K562 (cell line): ENCODE data around the gene ATP1A3. TPM values are rescaled to one million over a fixed set of nuclear protein-coding genes. Genes with fewer than 3 reads are reported as not detected.

Source experiments
- C11orf30 ChIP-seq: fragments of 450-650 bp; IDR thresholded peaks from 2 replicates; pipeline ENCODE4 v1.6.1; 2016; ENCODE audit warnings: low read depth, mild to moderate bottlenecking
- EHMT2 ChIP-seq: fragments of 450-650 bp; IDR thresholded peaks from 2 replicates; pipeline ENCODE4 v1.6.1; 2018; ENCODE audit warnings: antibody characterized with exemption
- GABPB1 ChIP-seq: sonication (generic); formaldehyde crosslinking; IDR thresholded peaks from 2 replicates; pipeline ENCODE4 v1.8.0; 2022; ENCODE audit warnings: mild to moderate bottlenecking, missing genetic modification reagents
- HEY1 ChIP-seq: fragments of 250-450 bp; sonication (Bioruptor Pico); IDR thresholded peaks from 2 replicates; pipeline ENCODE4 v1.5.0; 2020; ENCODE audit warnings: mild to moderate bottlenecking, moderate library complexity, borderline replicate concordance
- MAZ ChIP-seq, 2 experiments: fragments of 450-650 bp in 1 of 2; sonication (generic) in 1 of 2; formaldehyde crosslinking; IDR thresholded peaks in 1 of 2; conservative IDR thresholded peaks in 1 of 2; 2 replicates each; pipeline versions ENCODE4 v1.4.0 to v1.5.0; 2020; ENCODE audit warnings: mild to moderate bottlenecking in 1 of 2, missing genetic modification reagents in 1 of 2
- MIER1 ChIP-seq: fragments of 450-650 bp; IDR thresholded peaks from 2 replicates; pipeline ENCODE4 v1.6.1; 2016; ENCODE audit warnings: antibody characterized with exemption, mild to moderate bottlenecking, low read depth
- MYC ChIP-seq, 2 experiments: fragments of 250-450 bp in 1 of 2; sonication (Bioruptor Pico) in 1 of 2; IDR thresholded peaks; 2 replicates each; pipeline versions ENCODE4 v1.5.1 to v1.6.1; 2012 to 2021; ENCODE audit warnings: low read depth in 2 of 2, borderline replicate concordance in 1 of 2, improper control_type of control experiment in 1 of 2, low read length in 1 of 2, mild to moderate bottlenecking in 1 of 2, moderate library complexity in 1 of 2
- SMC3 ChIP-seq: conservative IDR thresholded peaks from 2 replicates; pipeline ENCODE4 v1.6.1; 2011; ENCODE audit warnings: low read depth, low read length, improper control_type of control experiment; ENCODE audit not compliant: insufficient read depth
- SRF ChIP-seq, 2 experiments: fragments of 250-450, 450-650 bp in 1 of 2; sonication (Bioruptor Pico) in 1 of 2; sonication (generic) in 1 of 2; formaldehyde crosslinking; IDR thresholded peaks; 2 replicates each; pipeline versions ENCODE4 v1.5.0 to v1.5.1; 2020 to 2022; ENCODE audit warnings: mild to moderate bottlenecking in 1 of 2, missing genetic modification reagents in 1 of 2
- TARDBP ChIP-seq: fragments of 450-650 bp; IDR thresholded peaks from 2 replicates; pipeline ENCODE4 v1.6.1; 2016
- ZNF57 ChIP-seq: fragments of 450-650 bp; formaldehyde crosslinking; IDR thresholded peaks from 2 replicates; pipeline ENCODE4 v1.4.0; 2020; ENCODE audit warnings: mild to moderate bottlenecking, moderate library complexity
- ZNF668 ChIP-seq: fragments of 250-450 bp; sonication (Bioruptor Pico); IDR thresholded peaks from 2 replicates; pipeline ENCODE4 v1.8.0; 2022; ENCODE audit warnings: mild to moderate bottlenecking, inconsistent platforms
- polyA plus RNA-seq, 8 experiments: library from polyadenylated mRNA; depleted of rRNA in 4 of 8; stranded (reverse) in 5 of 8; unstranded in 3 of 8; fragments of >200 nt; fragmentation: Nextera tagmentation in 2 of 8; fragmentation: Illumina TruSeq in 1 of 8; extraction: Ambion mirVana in 2 of 8; extraction: Trizol in 1 of 8; gene quantifications; 2 replicates each; pipeline versions ENCODE4 v1.2.1 to v1.2.3, GENCODE V29; 2011 to 2014; ENCODE audit warnings: inconsistent platforms in 1 of 8, missing spikeins in 1 of 8
- total RNA-seq, 7 experiments: library from RNA; depleted of rRNA in 6 of 7; stranded (reverse); fragments of >200 nt in 6 of 7; fragmentation: Illumina TruSeq in 2 of 7; extraction: Trizol in 2 of 7; gene quantifications; 2 replicates each; pipeline versions ENCODE4 v1.2.1 to v1.2.3, GENCODE V29; 2011 to 2021; ENCODE audit warnings: low replicate concordance in 1 of 7
- TF ChIP-seq, protein P1 (sequence below): fragments of 250-450 bp; sonication (Bioruptor Pico); IDR thresholded peaks from 2 replicates; pipeline ENCODE4 v1.4.0; 2020; ENCODE audit warnings: mild to moderate bottlenecking, moderate library complexity
- TF ChIP-seq, protein P2 (sequence below): IDR thresholded peaks from 3 replicates; pipeline ENCODE4 v1.6.1; 2011; ENCODE audit warnings: borderline replicate concordance, mild to moderate bottlenecking; ENCODE audit not compliant: insufficient read length, insufficient read depth
- TF ChIP-seq, protein P3 (sequence below): sonication (generic); formaldehyde crosslinking; IDR thresholded peaks from 2 replicates; pipeline ENCODE4 v1.8.0; 2022; ENCODE audit warnings: mild to moderate bottlenecking, missing genetic modification reagents
- TF ChIP-seq, protein P4 (sequence below): fragments of 200-400 bp; formaldehyde crosslinking; IDR thresholded peaks from 2 replicates; pipeline ENCODE4 v1.6.1; 2017; ENCODE audit warnings: mild to moderate bottlenecking, low read depth, low read length, moderate library complexity
- TF ChIP-seq, protein P5 (sequence below), 3 experiments: fragments of 200-800 bp in 1 of 3; fragments of 250-450 bp in 1 of 3; fragments of 450-650 bp in 1 of 3; sonication (Bioruptor Pico) in 1 of 3; sonication (Bioruptor generic) in 1 of 3; formaldehyde crosslinking in 1 of 3; IDR thresholded peaks; 2 replicates each; pipeline versions ENCODE4 v1.6.1 to v1.8.0; 2016 to 2022; ENCODE audit warnings: mild to moderate bottlenecking in 2 of 3, missing genetic modification characterization in 2 of 3, missing compliant biosample characterization in 1 of 3, moderate library complexity in 1 of 3

Gene ATP1A3
- total and polyA plus RNA-seq, 9 of the 15 experiments (the other 6 are each of a cell fraction or from before 2014, with no cell fraction given) = 0.03 to 1.0 (median 0.17) TPM; not detected in 3

DNA sequence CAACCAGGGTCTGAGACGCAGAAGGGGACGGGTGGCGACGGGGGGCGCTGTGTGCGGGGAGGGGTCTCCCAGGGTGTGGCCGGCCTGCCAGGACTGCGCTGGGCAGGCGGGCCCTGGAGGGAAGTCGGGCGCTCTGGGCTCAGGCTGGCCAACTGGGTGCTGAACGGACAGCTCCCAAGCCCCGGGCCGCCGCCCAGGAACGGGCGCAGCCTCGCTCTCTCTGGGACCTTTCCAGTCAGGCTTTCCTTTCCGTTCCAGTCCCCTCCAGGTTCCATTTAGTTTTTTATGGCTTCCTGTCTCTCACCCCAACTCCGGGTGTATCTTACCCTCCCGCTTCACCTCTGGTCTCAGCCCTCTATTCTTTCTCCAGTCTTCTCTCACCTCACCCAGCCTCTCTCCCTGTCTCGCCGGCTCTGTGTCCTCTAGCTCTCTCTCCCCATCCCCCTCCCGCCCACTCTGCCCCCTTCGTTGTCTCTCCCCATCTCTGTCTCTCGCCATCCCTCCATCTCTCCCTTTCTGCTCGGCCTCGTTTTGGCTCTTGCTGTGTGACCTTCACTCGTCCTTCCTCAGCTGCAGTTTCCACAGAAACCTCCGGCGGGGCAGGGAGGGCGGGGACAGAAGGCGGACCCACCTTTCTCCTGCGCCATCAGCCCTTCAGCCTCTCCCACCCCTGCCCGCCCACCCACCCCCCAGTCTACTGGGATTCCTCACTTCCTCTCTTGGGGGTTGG is 3.3 kb upstream of the ATP1A3 start (continued):
- TF ChIP-seq, protein P1, sequence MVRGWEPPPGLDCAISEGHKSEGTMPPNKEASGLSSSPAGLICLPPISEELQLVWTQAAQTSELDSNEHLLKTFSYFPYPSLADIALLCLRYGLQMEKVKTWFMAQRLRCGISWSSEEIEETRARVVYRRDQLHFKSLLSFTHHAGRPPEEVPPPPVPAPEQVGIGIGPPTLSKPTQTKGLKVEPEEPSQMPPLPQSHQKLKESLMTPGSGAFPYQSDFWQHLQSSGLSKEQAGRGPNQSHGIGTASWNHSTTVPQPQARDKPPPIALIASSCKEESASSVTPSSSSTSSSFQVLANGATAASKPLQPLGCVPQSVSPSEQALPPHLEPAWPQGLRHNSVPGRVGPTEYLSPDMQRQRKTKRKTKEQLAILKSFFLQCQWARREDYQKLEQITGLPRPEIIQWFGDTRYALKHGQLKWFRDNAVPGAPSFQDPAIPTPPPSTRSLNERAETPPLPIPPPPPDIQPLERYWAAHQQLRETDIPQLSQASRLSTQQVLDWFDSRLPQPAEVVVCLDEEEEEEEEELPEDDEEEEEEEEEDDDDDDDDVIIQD (CRISPR knock-in tag) = no peak
- TF ChIP-seq MYC (IDR thresholded peaks at IDR 0.05; ENCODE audit: low read depth, low read length) = no peak
- TF ChIP-seq MYC (CRISPR knock-in tag; IDR thresholded peaks at IDR 0.05; ENCODE audit: borderline replicate concordance, low read depth) = no peak
- peak in 1 of 2 experiments; percentile 35; a peak in 1 of 4 replicates for TF ChIP-seq MAZ (CRISPR knock-in tag; conservative IDR thresholded peaks at IDR 0.05 in 1 of 2, IDR thresholded peaks at IDR 0.05 in 1 of 2)
- peak; percentile 93 for TF ChIP-seq MIER1
- TF ChIP-seq ZNF668 (CRISPR knock-in tag) = no peak
- TF ChIP-seq HEY1 (CRISPR knock-in tag) = no peak
- TF ChIP-seq EHMT2 = peak; percentile 95
- no peak for TF ChIP-seq ZNF57 (CRISPR knock-in tag)
- TF ChIP-seq, protein P2, sequence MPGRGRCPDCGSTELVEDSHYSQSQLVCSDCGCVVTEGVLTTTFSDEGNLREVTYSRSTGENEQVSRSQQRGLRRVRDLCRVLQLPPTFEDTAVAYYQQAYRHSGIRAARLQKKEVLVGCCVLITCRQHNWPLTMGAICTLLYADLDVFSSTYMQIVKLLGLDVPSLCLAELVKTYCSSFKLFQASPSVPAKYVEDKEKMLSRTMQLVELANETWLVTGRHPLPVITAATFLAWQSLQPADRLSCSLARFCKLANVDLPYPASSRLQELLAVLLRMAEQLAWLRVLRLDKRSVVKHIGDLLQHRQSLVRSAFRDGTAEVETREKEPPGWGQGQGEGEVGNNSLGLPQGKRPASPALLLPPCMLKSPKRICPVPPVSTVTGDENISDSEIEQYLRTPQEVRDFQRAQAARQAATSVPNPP = no peak
- TF ChIP-seq C11orf30 = no peak
- TF ChIP-seq GABPB1 (CRISPR knock-in tag) = 0 out of 2 replicates have a peak, but pooled peaks have one; percentile 22
- TF ChIP-seq, protein P3, sequence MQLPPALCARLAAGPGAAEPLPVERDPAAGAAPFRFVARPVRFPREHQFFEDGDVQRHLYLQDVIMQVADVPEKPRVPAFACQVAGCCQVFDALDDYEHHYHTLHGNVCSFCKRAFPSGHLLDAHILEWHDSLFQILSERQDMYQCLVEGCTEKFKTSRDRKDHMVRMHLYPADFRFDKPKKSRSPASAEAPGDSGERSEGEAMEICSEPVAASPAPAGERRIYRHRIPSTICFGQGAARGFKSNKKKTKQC (CRISPR knock-in tag) = 0 out of 2 replicates have a peak, but pooled peaks have one; percentile 28
- no peak for TF ChIP-seq SMC3
- TF ChIP-seq TARDBP = no peak
- TF ChIP-seq, protein P4, sequence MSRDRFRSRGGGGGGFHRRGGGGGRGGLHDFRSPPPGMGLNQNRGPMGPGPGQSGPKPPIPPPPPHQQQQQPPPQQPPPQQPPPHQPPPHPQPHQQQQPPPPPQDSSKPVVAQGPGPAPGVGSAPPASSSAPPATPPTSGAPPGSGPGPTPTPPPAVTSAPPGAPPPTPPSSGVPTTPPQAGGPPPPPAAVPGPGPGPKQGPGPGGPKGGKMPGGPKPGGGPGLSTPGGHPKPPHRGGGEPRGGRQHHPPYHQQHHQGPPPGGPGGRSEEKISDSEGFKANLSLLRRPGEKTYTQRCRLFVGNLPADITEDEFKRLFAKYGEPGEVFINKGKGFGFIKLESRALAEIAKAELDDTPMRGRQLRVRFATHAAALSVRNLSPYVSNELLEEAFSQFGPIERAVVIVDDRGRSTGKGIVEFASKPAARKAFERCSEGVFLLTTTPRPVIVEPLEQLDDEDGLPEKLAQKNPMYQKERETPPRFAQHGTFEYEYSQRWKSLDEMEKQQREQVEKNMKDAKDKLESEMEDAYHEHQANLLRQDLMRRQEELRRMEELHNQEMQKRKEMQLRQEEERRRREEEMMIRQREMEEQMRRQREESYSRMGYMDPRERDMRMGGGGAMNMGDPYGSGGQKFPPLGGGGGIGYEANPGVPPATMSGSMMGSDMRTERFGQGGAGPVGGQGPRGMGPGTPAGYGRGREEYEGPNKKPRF = no peak
- TF ChIP-seq, protein P5, sequence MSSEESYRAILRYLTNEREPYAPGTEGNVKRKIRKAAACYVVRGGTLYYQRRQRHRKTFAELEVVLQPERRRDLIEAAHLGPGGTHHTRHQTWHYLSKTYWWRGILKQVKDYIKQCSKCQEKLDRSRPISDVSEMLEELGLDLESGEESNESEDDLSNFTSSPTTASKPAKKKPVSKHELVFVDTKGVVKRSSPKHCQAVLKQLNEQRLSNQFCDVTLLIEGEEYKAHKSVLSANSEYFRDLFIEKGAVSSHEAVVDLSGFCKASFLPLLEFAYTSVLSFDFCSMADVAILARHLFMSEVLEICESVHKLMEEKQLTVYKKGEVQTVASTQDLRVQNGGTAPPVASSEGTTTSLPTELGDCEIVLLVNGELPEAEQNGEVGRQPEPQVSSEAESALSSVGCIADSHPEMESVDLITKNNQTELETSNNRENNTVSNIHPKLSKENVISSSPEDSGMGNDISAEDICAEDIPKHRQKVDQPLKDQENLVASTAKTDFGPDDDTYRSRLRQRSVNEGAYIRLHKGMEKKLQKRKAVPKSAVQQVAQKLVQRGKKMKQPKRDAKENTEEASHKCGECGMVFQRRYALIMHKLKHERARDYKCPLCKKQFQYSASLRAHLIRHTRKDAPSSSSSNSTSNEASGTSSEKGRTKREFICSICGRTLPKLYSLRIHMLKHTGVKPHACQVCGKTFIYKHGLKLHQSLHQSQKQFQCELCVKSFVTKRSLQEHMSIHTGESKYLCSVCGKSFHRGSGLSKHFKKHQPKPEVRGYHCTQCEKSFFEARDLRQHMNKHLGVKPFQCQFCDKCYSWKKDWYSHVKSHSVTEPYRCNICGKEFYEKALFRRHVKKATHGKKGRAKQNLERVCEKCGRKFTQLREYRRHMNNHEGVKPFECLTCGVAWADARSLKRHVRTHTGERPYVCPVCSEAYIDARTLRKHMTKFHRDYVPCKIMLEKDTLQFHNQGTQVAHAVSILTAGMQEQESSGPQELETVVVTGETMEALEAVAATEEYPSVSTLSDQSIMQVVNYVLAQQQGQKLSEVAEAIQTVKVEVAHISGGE (CRISPR knock-in tag; IDR thresholded peaks at IDR 0.05) = no peak
- TF ChIP-seq SRF (CRISPR knock-in tag; IDR thresholded peaks at IDR 0.05) = no peak
